ENCODE data around the gene SCUBE3.

The SCUBE3 gene

GRCh38 chr6:35202066-35202546, 11.7 kb upstream of the SCUBE3 start:
- no peak for TF ChIP-seq POU2F2 (IDR thresholded peaks at IDR 0.05; ENCODE audit: low read depth, low read length)
- TF ChIP-seq POLR2AphosphoS5 (IDR thresholded peaks at IDR 0.05; ENCODE audit: low read depth, low read length) = no peak
- TF ChIP-seq PAX5 (IDR thresholded peaks at IDR 0.05; ENCODE audit: insufficient read depth, low read length, severe bottlenecking) = no peak
- TF ChIP-seq TAF1 (IDR thresholded peaks at IDR 0.05; ENCODE audit: low read depth, low read length) = no peak
- no peak for TF ChIP-seq POLR2A (IDR thresholded peaks at IDR 0.05; ENCODE audit: low read depth, low read length)
- DNase-seq (ENCODE audit: insufficient read length, low spot score) (no peak), FAIRE-seq (no peak)

GRCh38 chr6:35203152-35203670, 10.5 kb upstream of the SCUBE3 start:
- no peak for FAIRE-seq
- no peak for DNase-seq (ENCODE audit: insufficient read length, low spot score)
- TF ChIP-seq POLR2A (IDR thresholded peaks at IDR 0.05; ENCODE audit: low read depth, low read length) (no peak), POLR2AphosphoS5 (IDR thresholded peaks at IDR 0.05; ENCODE audit: low read depth, low read length) (no peak), TAF1 (IDR thresholded peaks at IDR 0.05; ENCODE audit: low read depth, low read length) (no peak), SPI1 (IDR thresholded peaks at IDR 0.05; ENCODE audit: low read depth, low read length) (no peak), PAX5 (IDR thresholded peaks at IDR 0.05; ENCODE audit: insufficient read depth, low read length, severe bottlenecking) (no peak), POU2F2 (IDR thresholded peaks at IDR 0.05; ENCODE audit: low read depth, low read length) (no peak)

GRCh38 chr6:35203680-35204079, 10.1 kb upstream of the SCUBE3 start:
- no peak for DNase-seq (ENCODE audit: insufficient read length, low spot score)
- no peak for FAIRE-seq
- TF ChIP-seq POLR2A (IDR thresholded peaks at IDR 0.05; ENCODE audit: low read depth, low read length) = no peak
- TF ChIP-seq TAF1 (IDR thresholded peaks at IDR 0.05; ENCODE audit: low read depth, low read length) = no peak
- TF ChIP-seq POLR2AphosphoS5 (IDR thresholded peaks at IDR 0.05; ENCODE audit: low read depth, low read length) = no peak
- no peak for TF ChIP-seq POU2F2 (IDR thresholded peaks at IDR 0.05; ENCODE audit: low read depth, low read length)
- TF ChIP-seq PAX5 (IDR thresholded peaks at IDR 0.05; ENCODE audit: insufficient read depth, low read length, severe bottlenecking) = no peak
- TF ChIP-seq SPI1 (IDR thresholded peaks at IDR 0.05; ENCODE audit: low read depth, low read length) = no peak

- FAIRE-seq (no peak), DNase-seq (ENCODE audit: insufficient read length, low spot score) (no peak)
- TF ChIP-seq POLR2A (IDR thresholded peaks at IDR 0.05; ENCODE audit: low read depth, low read length) (no peak), TAF1 (IDR thresholded peaks at IDR 0.05; ENCODE audit: low read depth, low read length) (no peak), POLR2AphosphoS5 (IDR thresholded peaks at IDR 0.05; ENCODE audit: low read depth, low read length) (no peak), PAX5 (IDR thresholded peaks at IDR 0.05; ENCODE audit: insufficient read depth, low read length, severe bottlenecking) (no peak), POU2F2 (IDR thresholded peaks at IDR 0.05; ENCODE audit: low read depth, low read length) (no peak), SPI1 (IDR thresholded peaks at IDR 0.05; ENCODE audit: low read depth, low read length) (no peak)
Measured at GRCh38 chr6:35206346-35206745, 7.4 kb upstream of the SCUBE3 start.

GRCh38 chr6:35208419-35208818, 5.3 kb upstream of the SCUBE3 start:
- no peak for TF ChIP-seq SPI1 (IDR thresholded peaks at IDR 0.05; ENCODE audit: low read depth, low read length)
- no peak for TF ChIP-seq POU2F2 (IDR thresholded peaks at IDR 0.05; ENCODE audit: low read depth, low read length)
- no peak for TF ChIP-seq TAF1 (IDR thresholded peaks at IDR 0.05; ENCODE audit: low read depth, low read length)
- TF ChIP-seq POLR2AphosphoS5 (IDR thresholded peaks at IDR 0.05; ENCODE audit: low read depth, low read length) = no peak
- TF ChIP-seq POLR2A (IDR thresholded peaks at IDR 0.05; ENCODE audit: low read depth, low read length) = no peak
- TF ChIP-seq PAX5 (IDR thresholded peaks at IDR 0.05; ENCODE audit: insufficient read depth, low read length, severe bottlenecking) = no peak
- no peak for FAIRE-seq

GRCh38 chr6:35209081-35209480, 4.7 kb upstream of the SCUBE3 start:
- no peak for TF ChIP-seq TAF1 (IDR thresholded peaks at IDR 0.05; ENCODE audit: low read depth, low read length)
- TF ChIP-seq SPI1 (IDR thresholded peaks at IDR 0.05; ENCODE audit: low read depth, low read length) = no peak
- no peak for TF ChIP-seq POLR2A (IDR thresholded peaks at IDR 0.05; ENCODE audit: low read depth, low read length)
- no peak for TF ChIP-seq POLR2AphosphoS5 (IDR thresholded peaks at IDR 0.05; ENCODE audit: low read depth, low read length)
- no peak for TF ChIP-seq POU2F2 (IDR thresholded peaks at IDR 0.05; ENCODE audit: low read depth, low read length)
- TF ChIP-seq PAX5 (IDR thresholded peaks at IDR 0.05; ENCODE audit: insufficient read depth, low read length, severe bottlenecking) = no peak

More at GRCh38 chr6:35208419-35208818, 5.3 kb upstream of the SCUBE3 start:
- DNase-seq (ENCODE audit: insufficient read length, low spot score) = no peak

GRCh38 chr6:35209622-35210247, 4.0 kb upstream of the SCUBE3 start:
- no peak for FAIRE-seq
- TF ChIP-seq POLR2AphosphoS5 (IDR thresholded peaks at IDR 0.05; ENCODE audit: low read depth, low read length) (no peak), SPI1 (IDR thresholded peaks at IDR 0.05; ENCODE audit: low read depth, low read length) (no peak), PAX5 (IDR thresholded peaks at IDR 0.05; ENCODE audit: insufficient read depth, low read length, severe bottlenecking) (no peak), POLR2A (IDR thresholded peaks at IDR 0.05; ENCODE audit: low read depth, low read length) (no peak)

More at GRCh38 chr6:35209081-35209480, 4.7 kb upstream of the SCUBE3 start:
- FAIRE-seq (no peak), DNase-seq (ENCODE audit: insufficient read length, low spot score) (no peak)

GRCh38 chr6:35213298-35213791, 411 bp upstream of the SCUBE3 start:
- peak; percentile 68 for FAIRE-seq
- DNase-seq (ENCODE audit: insufficient read length, low spot score) = no peak

More at GRCh38 chr6:35209622-35210247, 4.0 kb upstream of the SCUBE3 start:
- no peak for DNase-seq (ENCODE audit: insufficient read length, low spot score)

GRCh38 chr6:35214869-35215664, 1.3 kb downstream of the SCUBE3 start:
- FAIRE-seq = no peak
- TF ChIP-seq TAF1 (IDR thresholded peaks at IDR 0.05; ENCODE audit: low read depth, low read length) (no peak), SPI1 (IDR thresholded peaks at IDR 0.05; ENCODE audit: low read depth, low read length) (no peak), PAX5 (IDR thresholded peaks at IDR 0.05; ENCODE audit: insufficient read depth, low read length, severe bottlenecking) (no peak), POLR2AphosphoS5 (IDR thresholded peaks at IDR 0.05; ENCODE audit: low read depth, low read length) (no peak), POU2F2 (IDR thresholded peaks at IDR 0.05; ENCODE audit: low read depth, low read length) (no peak), POLR2A (IDR thresholded peaks at IDR 0.05; ENCODE audit: low read depth, low read length) (no peak)
- no peak for DNase-seq (ENCODE audit: insufficient read length, low spot score)

More at GRCh38 chr6:35213298-35213791, 411 bp upstream of the SCUBE3 start:
- TF ChIP-seq TAF1 (IDR thresholded peaks at IDR 0.05; ENCODE audit: low read depth, low read length) = no peak
- TF ChIP-seq POU2F2 (IDR thresholded peaks at IDR 0.05; ENCODE audit: low read depth, low read length) = no peak
- no peak for TF ChIP-seq PAX5 (IDR thresholded peaks at IDR 0.05; ENCODE audit: insufficient read depth, low read length, severe bottlenecking)
- TF ChIP-seq POLR2A (IDR thresholded peaks at IDR 0.05; ENCODE audit: low read depth, low read length) = no peak
- no peak for TF ChIP-seq POLR2AphosphoS5 (IDR thresholded peaks at IDR 0.05; ENCODE audit: low read depth, low read length)
- TF ChIP-seq SPI1 (IDR thresholded peaks at IDR 0.05; ENCODE audit: low read depth, low read length) = no peak

Data from GM12891 (cell line).